IPS-15b (cell line): ENCODE data around the gene SYNM.
"Not testable (repeated sequence)": the region's sequence is repeated elsewhere in the genome, so short reads cannot be mapped to it uniquely, and the experiment has no call there.

Experiments
- H3K27me3 ChIP-seq: one replicate; pipeline ENCODE4 v1.6.1; 2013; ENCODE audit warnings: low read length; ENCODE audit not compliant: control insufficient read depth, insufficient read depth
- H3K36me3 ChIP-seq: one replicate; pipeline ENCODE4 v1.6.1; 2013; ENCODE audit warnings: low read length; ENCODE audit not compliant: control insufficient read depth, insufficient read depth
- H3K4me1 ChIP-seq: one replicate; pipeline ENCODE4 v1.6.1; 2013; ENCODE audit warnings: mild to moderate bottlenecking, low read length; ENCODE audit not compliant: control insufficient read depth, insufficient read depth
- H3K4me3 ChIP-seq: one replicate; pipeline ENCODE4 v1.5.1; 2013; ENCODE audit warnings: low read depth, low read length
- H3K9ac ChIP-seq: one replicate; pipeline ENCODE4 v1.6.1; 2013; ENCODE audit warnings: low read depth, mild to moderate bottlenecking, low read length
- H3K9me3 ChIP-seq: one replicate; pipeline ENCODE4 v1.6.1; 2013; ENCODE audit warnings: mild to moderate bottlenecking, low read length; ENCODE audit not compliant: control insufficient read depth, insufficient read depth

Gene SYNM

GRCh38 chr15:99070208-99070607 lies 34.7 kb upstream of the SYNM start:
- H3K4me3 ChIP-seq = no peak overlapping the region
- H3K27me3 ChIP-seq = no peaks in the 10 kb centered on the region
- peaks cover 2% of the 10 kb centered on the region for H3K4me1 ChIP-seq
- no peaks in the 10 kb centered on the region for H3K9me3 ChIP-seq
- no peaks in the 10 kb centered on the region for H3K36me3 ChIP-seq
- H3K9ac ChIP-seq = no peak overlapping the region

DNA sequence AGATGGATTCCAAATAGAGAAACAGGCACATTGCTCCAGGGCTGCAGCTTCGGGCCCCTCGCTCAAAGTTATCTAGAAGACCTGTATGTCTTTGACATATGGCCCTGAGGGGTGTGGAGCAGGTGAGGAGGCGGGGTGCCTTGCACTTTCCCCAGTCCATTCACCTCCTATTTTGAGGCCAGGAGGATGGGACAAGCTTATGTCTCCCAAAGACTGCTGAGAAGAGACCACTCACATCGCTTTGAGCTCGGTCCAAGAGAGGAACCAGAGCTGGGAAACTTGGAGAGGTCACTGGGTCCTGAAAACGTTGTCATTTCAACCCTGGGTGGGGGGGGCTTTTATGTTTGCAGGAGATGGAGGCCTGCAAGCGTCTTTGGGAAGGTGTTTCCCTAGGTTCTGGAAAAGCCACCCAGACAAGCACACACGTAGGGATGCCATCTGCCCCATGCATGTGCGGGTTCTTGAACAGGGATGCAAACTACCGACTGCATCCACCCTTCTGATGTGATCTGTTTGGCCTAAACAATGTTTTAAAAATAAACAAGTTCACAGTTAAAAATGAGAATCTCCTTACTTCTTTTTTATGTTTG lies 33.7 kb upstream of the SYNM start:
- Histone ChIP-seq H3K4me3 (no peak overlapping the region), H3K9me3 (no peaks in the 10 kb centered on the region), H3K36me3 (no peaks in the 10 kb centered on the region), H3K27me3 (no peaks in the 10 kb centered on the region), H3K4me1 (peaks cover 2% of the 10 kb centered on the region), H3K9ac (no peak overlapping the region)

- Histone ChIP-seq H3K4me1 (peaks cover 2% of the 10 kb centered on the region), H3K36me3 (no peaks in the 10 kb centered on the region), H3K9ac (no peak overlapping the region), H3K4me3 (no peak overlapping the region), H3K27me3 (no peaks in the 10 kb centered on the region), H3K9me3 (no peaks in the 10 kb centered on the region)
Observed at GRCh38 chr15:99073008-99073717, 31.7 kb upstream of the SYNM start.

DNA sequence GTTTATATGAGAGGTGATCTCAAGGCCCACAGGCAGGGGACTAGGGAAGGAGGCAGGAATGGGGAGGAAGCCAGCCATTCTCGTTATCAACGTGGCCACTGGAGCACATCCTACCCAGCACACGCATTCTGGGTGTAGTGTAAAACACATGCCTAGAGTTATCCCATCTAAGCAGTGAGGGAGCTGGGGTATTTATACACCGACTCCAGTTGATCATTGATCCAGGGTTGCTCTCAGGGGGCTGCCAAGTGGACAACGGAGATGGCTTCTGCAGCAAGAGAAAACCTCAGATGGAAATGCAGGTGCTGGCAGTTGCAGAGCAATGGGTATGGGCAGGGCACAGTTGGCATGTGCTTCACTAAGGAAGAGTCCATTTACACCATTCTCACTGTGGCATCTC lies 30.4 kb upstream of the SYNM start:
- H3K27me3 ChIP-seq = no peaks in the 10 kb centered on the region
- H3K4me1 ChIP-seq = peaks cover 2% of the 10 kb centered on the region
- H3K9ac ChIP-seq = no peak overlapping the region
- H3K4me3 ChIP-seq = no peak overlapping the region
- no peaks in the 10 kb centered on the region for H3K36me3 ChIP-seq
- H3K9me3 ChIP-seq = no peaks in the 10 kb centered on the region

DNA sequence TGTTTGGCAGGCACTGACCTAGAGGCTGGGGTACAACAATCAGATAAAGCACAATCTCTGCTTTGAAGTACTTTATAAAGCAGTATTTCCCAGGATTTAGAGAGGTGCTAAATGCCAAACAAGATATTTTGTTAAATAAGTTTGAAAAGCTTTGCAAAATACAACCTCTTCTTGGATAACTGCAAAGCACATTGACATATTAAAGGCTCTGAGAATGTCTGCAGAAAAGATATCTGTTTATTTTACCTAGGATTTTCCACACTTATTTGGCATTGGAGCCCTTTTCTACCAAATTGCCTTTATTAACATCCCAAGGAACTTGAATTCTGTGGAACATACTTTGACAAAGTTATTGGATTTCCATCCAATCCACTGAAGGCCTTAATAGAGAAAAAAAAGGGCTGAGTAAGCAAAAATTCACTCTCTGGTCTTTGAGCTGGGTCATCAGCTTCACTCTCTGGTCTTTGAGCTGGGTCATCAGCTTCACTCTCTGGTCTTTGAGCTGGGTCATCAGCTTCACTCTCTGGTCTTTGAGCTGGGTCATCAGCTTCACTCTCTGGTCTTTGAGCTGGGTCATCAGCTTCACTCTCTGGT lies 29.7 kb upstream of the SYNM start:
- not testable (repeated sequence) for H3K27me3 ChIP-seq, H3K4me1 ChIP-seq, H3K9me3 ChIP-seq, H3K9ac ChIP-seq, H3K36me3 ChIP-seq, H3K4me3 ChIP-seq

- Histone ChIP-seq H3K9me3 (no peaks in the 10 kb centered on the region), H3K4me1 (peaks cover 2% of the 10 kb centered on the region), H3K4me3 (no peak overlapping the region), H3K9ac (no peak overlapping the region), H3K27me3 (no peaks in the 10 kb centered on the region), H3K36me3 (no peaks in the 10 kb centered on the region)
Observed at GRCh38 chr15:99076109-99076508, 28.8 kb upstream of the SYNM start.

DNA sequence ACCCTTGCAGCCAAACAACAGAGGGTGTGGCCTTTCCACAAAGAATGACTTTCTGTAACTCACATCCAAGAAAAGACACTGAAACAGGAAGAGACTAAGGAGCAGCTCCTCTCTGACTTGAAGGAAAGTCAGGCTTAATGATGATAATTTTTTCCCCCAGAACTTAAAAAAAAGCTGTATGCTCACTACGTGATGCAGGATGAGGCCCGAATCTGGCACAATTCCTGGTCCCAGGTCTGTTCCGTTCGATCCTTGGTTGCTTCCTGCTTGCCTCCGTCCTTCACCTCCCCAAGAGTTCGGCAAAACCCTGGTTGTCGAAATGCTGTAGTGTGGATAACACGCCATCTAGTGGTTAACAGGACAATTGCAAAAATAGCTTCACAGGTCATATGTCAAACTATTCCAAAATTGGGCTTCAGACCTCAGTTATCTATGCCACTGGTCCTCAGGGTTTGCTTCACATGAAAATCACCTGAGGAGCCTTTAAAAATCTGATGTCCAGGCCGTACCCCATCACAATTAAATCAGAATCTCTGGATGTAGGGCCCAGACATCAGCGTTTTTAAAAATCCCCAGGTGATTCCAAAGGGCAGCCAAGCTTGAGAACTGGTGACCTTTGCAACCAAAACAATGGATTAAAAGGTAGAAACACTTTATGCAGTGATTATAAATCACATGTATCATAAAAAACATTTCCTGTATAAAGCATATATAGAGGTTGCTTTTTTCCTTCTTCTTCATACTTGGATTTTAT lies 28.1 kb upstream of the SYNM start:
- peaks cover 2% of the 10 kb centered on the region for H3K4me1 ChIP-seq
- H3K36me3 ChIP-seq = no peaks in the 10 kb centered on the region
- H3K27me3 ChIP-seq = no peaks in the 10 kb centered on the region
- peak overlapping the region; percentile 20 for H3K4me3 ChIP-seq
- no peak overlapping the region for H3K9ac ChIP-seq
- no peaks in the 10 kb centered on the region for H3K9me3 ChIP-seq

- no peak overlapping the region for H3K4me3 ChIP-seq
- peaks cover 4% of the 10 kb centered on the region for H3K9me3 ChIP-seq
- H3K9ac ChIP-seq = no peak overlapping the region
- no peaks in the 10 kb centered on the region for H3K36me3 ChIP-seq
- no peaks in the 10 kb centered on the region for H3K27me3 ChIP-seq
- no peaks in the 10 kb centered on the region for H3K4me1 ChIP-seq
Observed at GRCh38 chr15:99082798-99083197, 22.1 kb upstream of the SYNM start.

DNA sequence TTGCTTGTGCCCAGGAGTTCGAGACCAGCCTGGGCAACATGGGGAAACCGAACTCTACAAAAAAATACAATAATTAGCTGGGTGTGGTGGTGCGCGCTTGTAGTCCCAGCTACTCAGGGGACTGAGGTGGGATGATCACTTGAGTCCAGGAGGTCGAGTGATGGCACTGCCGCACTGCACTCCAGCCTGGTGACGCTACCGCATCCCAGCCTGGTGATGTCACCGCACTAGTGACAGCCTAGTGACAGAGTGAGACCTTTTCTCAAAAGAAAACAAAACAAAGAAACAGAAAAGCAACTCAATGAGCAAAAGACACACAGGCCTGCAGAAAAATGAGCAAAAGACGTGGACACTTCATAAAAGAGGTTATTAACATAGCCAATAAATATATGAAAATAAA lies 19.9 kb upstream of the SYNM start:
- H3K9me3 ChIP-seq = peaks cover 4% of the 10 kb centered on the region
- H3K4me1 ChIP-seq = peaks cover under 1% of the 10 kb centered on the region
- H3K27me3 ChIP-seq = no peaks in the 10 kb centered on the region
- no peak overlapping the region for H3K4me3 ChIP-seq
- no peaks in the 10 kb centered on the region for H3K36me3 ChIP-seq
- H3K9ac ChIP-seq = no peak overlapping the region

GRCh38 chr15:99085413-99086326 lies 19.2 kb upstream of the SYNM start:
- Histone ChIP-seq H3K9ac (no peak overlapping the region), H3K4me1 (peaks cover 5% of the 10 kb centered on the region), H3K27me3 (no peaks in the 10 kb centered on the region), H3K4me3 (no peak overlapping the region), H3K9me3 (peaks cover 4% of the 10 kb centered on the region), H3K36me3 (no peaks in the 10 kb centered on the region)

DNA sequence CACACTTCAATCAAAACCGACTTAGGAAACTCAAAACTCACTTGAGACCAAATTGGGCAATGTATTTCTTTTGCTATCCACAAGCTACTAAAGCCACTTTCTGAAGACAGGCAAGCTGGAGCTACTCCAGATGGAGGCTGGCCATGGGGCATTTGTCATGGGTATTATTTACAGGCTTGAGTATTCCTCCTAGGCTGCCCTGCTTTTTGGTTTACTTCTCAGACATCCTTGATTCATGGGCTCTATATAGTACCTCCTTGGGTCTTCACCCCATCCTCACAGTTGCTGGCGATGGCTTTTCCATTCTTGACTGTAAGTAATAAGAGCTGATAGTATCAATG lies 18.6 kb upstream of the SYNM start:
- no peak overlapping the region for H3K4me3 ChIP-seq
- H3K9me3 ChIP-seq = peaks cover 4% of the 10 kb centered on the region
- no peaks in the 10 kb centered on the region for H3K36me3 ChIP-seq
- no peaks in the 10 kb centered on the region for H3K27me3 ChIP-seq
- no peak overlapping the region for H3K9ac ChIP-seq
- peaks cover 5% of the 10 kb centered on the region for H3K4me1 ChIP-seq
